Lower leg skin (tissue), 4 donors: Measurements from ENCODE around the gene CDH10. TPM values are rescaled to one million over a fixed set of nuclear protein-coding genes. Genes with fewer than 3 reads are reported as not detected.

ENCODE experiments used
- DNase-seq, 2 donors: peaks; one replicate each; pipeline ENCODE4 v3.0.0-alpha.2; 2019; ENCODE audit warnings: low spot score in 2 of 2
- H3K4me3 ChIP-seq: fragments of 200-600 bp; sonication (generic); 2 replicates; pipeline ENCODE4 v1.5.1; 2017; ENCODE audit warnings: mild to moderate bottlenecking, low read depth; ENCODE audit not compliant: poor library complexity, severe bottlenecking
- CTCF ChIP-seq, 3 donors: fragments of 450-650 bp; IDR thresholded peaks; one replicate each; pipeline ENCODE4 v1.5.1; 2016; ENCODE audit warnings: antibody characterized with exemption in 3 of 3, mild to moderate bottlenecking in 3 of 3, moderate library complexity in 2 of 3
- POLR2A ChIP-seq, 2 donors: fragments of 450-650 bp; IDR thresholded peaks; one replicate each; pipeline ENCODE4 v1.6.1; 2016 to 2017; ENCODE audit warnings: antibody characterized with exemption in 2 of 2, mild to moderate bottlenecking in 1 of 2, moderate library complexity in 1 of 2
- WGBS, 2 donors: methylation state at CpG; one replicate each; pipeline ENCODE4 v1.1.5; 2018; 5-methylcytosine and 5-hydroxymethylcytosine counted together
- intact Hi-C: fragments of 100-400 bp; cut with DNase I; formaldehyde crosslinking; loops from one replicate; pipeline ENCODE4 v1.15.0; 2023; ENCODE audit warnings: low total_unique reads
- total RNA-seq, 4 donors: library from RNA; depleted of rRNA; stranded (reverse); fragments of >200 nt; gene quantifications; one replicate each; pipeline ENCODE4 v1.1.0, GENCODE V29; 2016

CDH10 gene
- total RNA-seq, 4 donors from 2014 or later = 0.04 TPM; not detected in 3

- no peak overlapping the region for H3K4me3 ChIP-seq
- no peak for TF ChIP-seq CTCF (IDR thresholded peaks at IDR 0.05)
- no peak for TF ChIP-seq POLR2A (IDR thresholded peaks at IDR 0.05)
- WGBS, 2 donors = 40 to 61% methylated on average over 2 of the region's 2 CpGs
- no peak for DNase-seq
- intact Hi-C loops = no loop called here
Measured at GRCh38 chr5:24602188-24602587, 42.6 kb downstream of the CDH10 start.

- intact Hi-C loops = no loop called here
- DNase-seq = no peak
- WGBS, 2 donors = 38 to 56% methylated on average over 1 of the region's 1 CpG
- no peak for TF ChIP-seq POLR2A (IDR thresholded peaks at IDR 0.05)
- no peak overlapping the region for H3K4me3 ChIP-seq
Measured at GRCh38 chr5:24598956-24599355, 45.8 kb downstream of the CDH10 start.

- no peak for DNase-seq
- 61 to 69% methylated on average over 2 of the region's 2 CpGs for WGBS, 2 donors
- H3K4me3 ChIP-seq = no peak overlapping the region
- intact Hi-C loops = no loop called here
- TF ChIP-seq POLR2A (IDR thresholded peaks at IDR 0.05) = no peak
- TF ChIP-seq CTCF (IDR thresholded peaks at IDR 0.05) = no peak
Measured at GRCh38 chr5:24595329-24595728, 49.4 kb downstream of the CDH10 start.

- no peak for DNase-seq
- intact Hi-C loops = no loop called here
- TF ChIP-seq POLR2A (IDR thresholded peaks at IDR 0.05) = no peak
- no peak for TF ChIP-seq CTCF (IDR thresholded peaks at IDR 0.05)
- H3K4me3 ChIP-seq = no peak overlapping the region
Measured at GRCh38 chr5:24591426-24591825, 53.4 kb downstream of the CDH10 start.

DNA sequence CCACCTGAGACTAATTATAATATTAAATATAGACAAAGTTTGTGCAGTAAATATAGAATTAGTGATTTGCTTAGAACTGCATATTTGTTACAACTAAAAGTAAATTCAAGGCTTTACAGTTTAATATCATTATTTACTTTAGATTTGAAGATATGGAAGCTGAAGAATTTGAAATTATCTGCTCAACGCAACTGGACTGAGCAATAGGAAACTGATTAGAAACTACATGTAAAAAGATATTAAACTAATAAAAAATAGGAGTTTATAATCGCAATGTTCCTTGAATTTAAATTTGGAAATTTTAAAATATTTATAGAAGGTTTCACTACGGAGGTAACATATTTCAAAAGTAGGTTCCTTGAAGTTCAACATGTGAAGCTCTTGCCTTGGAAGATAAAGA, 55.2 kb downstream of the CDH10 start:
- no peak for DNase-seq
- intact Hi-C loops = no loop called here
- WGBS, 2 donors = 85 to 87% methylated on average over 3 of the region's 3 CpGs
- no peak for TF ChIP-seq POLR2A (IDR thresholded peaks at IDR 0.05)
- TF ChIP-seq CTCF (IDR thresholded peaks at IDR 0.05) = no peak
- H3K4me3 ChIP-seq = no peak overlapping the region

DNA sequence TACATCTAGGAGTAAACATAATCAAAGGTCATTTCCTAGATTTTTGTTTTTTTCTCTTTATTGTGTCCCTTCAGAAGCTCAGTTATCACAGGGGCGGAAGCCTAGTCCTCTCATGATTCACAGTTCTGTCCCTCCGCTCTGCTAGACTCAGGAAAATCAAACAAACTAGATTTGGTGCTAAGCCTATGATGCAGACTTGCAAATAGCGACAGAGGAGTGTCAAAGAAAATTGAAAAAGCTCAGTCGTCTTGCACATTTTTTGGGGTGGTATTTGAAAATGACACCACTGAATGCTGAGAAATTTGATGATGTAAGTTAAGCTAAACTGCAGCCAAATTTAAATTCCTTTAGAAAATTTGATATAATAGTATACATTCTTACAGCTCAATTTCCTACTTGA, 59.0 kb downstream of the CDH10 start:
- no peak overlapping the region for H3K4me3 ChIP-seq

More for the DNA sequence above, 59.0 kb downstream of the CDH10 start:
- DNase-seq = no peak
- TF ChIP-seq CTCF (IDR thresholded peaks at IDR 0.05) (no peak), POLR2A (IDR thresholded peaks at IDR 0.05) (no peak)
- intact Hi-C loops = no loop called here
- WGBS, 2 donors = 82 to 83% methylated on average over 4 of the region's 4 CpGs
